OCI-LY1 (cell line): ENCODE results near the gene OPTC.

Source experiments
- EZH2 ChIP-seq: fragments of 200-600 bp; sonication (generic), shearing (Covaris generic); IDR thresholded peaks from 2 replicates; pipeline ENCODE4 v1.8.0; 2017; ENCODE audit warnings: borderline replicate concordance, mixed run types, mild to moderate bottlenecking, antibody characterized with exemption, low read length, moderate library complexity, mixed read lengths
- TF ChIP-seq, protein P1 (sequence below): fragments of 200-600 bp; sonication (generic), shearing (Covaris generic); IDR thresholded peaks from 2 replicates; pipeline ENCODE4 v1.5.1; 2017; ENCODE audit warnings: mild to moderate bottlenecking, antibody characterized with exemption, low read length, moderate library complexity, mixed read lengths

DNA sequence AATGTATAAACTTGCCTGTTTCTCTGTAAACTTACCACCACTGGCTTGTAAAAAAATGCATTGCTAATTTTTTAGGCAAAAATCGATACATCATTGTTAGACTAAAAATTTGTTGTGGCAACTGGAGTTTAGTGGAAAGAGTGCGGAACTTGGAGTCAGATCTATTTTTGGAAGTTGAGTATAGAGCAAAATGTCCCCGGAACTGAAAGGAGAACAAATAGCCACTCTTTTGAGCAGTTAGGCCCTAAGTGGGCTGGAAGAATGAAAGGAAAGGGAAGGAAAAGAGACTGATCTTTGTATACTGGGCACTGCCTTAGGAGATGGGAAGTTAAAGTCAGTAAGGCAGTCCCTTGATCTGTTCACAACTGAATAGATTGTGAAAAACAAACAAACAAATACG, 30.2 kb downstream of the OPTC start:
- TF ChIP-seq, protein P1, sequence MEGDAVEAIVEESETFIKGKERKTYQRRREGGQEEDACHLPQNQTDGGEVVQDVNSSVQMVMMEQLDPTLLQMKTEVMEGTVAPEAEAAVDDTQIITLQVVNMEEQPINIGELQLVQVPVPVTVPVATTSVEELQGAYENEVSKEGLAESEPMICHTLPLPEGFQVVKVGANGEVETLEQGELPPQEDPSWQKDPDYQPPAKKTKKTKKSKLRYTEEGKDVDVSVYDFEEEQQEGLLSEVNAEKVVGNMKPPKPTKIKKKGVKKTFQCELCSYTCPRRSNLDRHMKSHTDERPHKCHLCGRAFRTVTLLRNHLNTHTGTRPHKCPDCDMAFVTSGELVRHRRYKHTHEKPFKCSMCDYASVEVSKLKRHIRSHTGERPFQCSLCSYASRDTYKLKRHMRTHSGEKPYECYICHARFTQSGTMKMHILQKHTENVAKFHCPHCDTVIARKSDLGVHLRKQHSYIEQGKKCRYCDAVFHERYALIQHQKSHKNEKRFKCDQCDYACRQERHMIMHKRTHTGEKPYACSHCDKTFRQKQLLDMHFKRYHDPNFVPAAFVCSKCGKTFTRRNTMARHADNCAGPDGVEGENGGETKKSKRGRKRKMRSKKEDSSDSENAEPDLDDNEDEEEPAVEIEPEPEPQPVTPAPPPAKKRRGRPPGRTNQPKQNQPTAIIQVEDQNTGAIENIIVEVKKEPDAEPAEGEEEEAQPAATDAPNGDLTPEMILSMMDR: no peak
- TF ChIP-seq EZH2: no peak
